Keratinocyte (primary cell): ENCODE data around the gene GNAT2. TPM values are rescaled to one million over a fixed set of nuclear protein-coding genes. Genes with fewer than 3 reads are reported as not detected.

Source experiments
- DNase-seq: peaks from one replicate; pipeline ENCODE4 v3.0.0-alpha.2; 2011; ENCODE audit warnings: low read depth, missing footprints, low spot score
- FAIRE-seq: peaks from 2 replicates; lab custom pipeline; 2011; peaks lifted over from hg19 to GRCh38; lab: Jason Lieb, UNC
- H2AFZ ChIP-seq: 2 replicates; pipeline ENCODE4 v1.6.0; 2012; ENCODE audit warnings: low read length, control low read depth, inconsistent platforms; ENCODE audit not compliant: control insufficient read depth
- H3K27ac ChIP-seq: 2 replicates; pipeline ENCODE4 v1.5.1; 2011; ENCODE audit warnings: low read length; ENCODE audit not compliant: control insufficient read depth, insufficient read depth
- H3K27me3 ChIP-seq: 3 replicates; pipeline ENCODE4 v1.6.0; 2011; ENCODE audit warnings: low read length; ENCODE audit not compliant: control insufficient read depth, insufficient read depth; ENCODE audit errors: extremely low read depth
- H3K36me3 ChIP-seq, 2 experiments: 2 replicates in 1 of 2; 3 replicates in 1 of 2; pipeline ENCODE4 v1.5.1; 2011; ENCODE audit warnings: low read length in 2 of 2, mild to moderate bottlenecking in 1 of 2; ENCODE audit not compliant: control insufficient read depth in 2 of 2, insufficient read depth in 2 of 2; ENCODE audit errors: extremely low read depth in 1 of 2
- H3K4me1 ChIP-seq: 3 replicates; pipeline ENCODE4 v1.5.1; 2011; ENCODE audit warnings: low read length; ENCODE audit not compliant: control insufficient read depth, insufficient read depth; ENCODE audit errors: extremely low read depth
- H3K4me2 ChIP-seq: 3 replicates; pipeline ENCODE4 v1.6.0; 2011; ENCODE audit warnings: low read depth, low read length; ENCODE audit not compliant: control insufficient read depth, insufficient read depth; ENCODE audit errors: extremely low read depth
- H3K4me3 ChIP-seq, 3 experiments: fragments of 200-600 bp in 1 of 3; sonication (generic) in 1 of 3; 2 replicates in 2 of 3; 3 replicates in 1 of 3; pipeline ENCODE4 v1.5.1; 2011 to 2016; ENCODE audit warnings: low read length in 3 of 3, mild to moderate bottlenecking in 3 of 3, control low read depth in 2 of 3, inconsistent platforms in 1 of 3, low read depth in 1 of 3, mixed read lengths in 1 of 3, mixed run types in 1 of 3, moderate library complexity in 1 of 3; ENCODE audit not compliant: control insufficient read depth in 2 of 3, insufficient read depth in 2 of 3; ENCODE audit errors: extremely low read depth in 1 of 3
- H3K79me2 ChIP-seq: 2 replicates; pipeline ENCODE4 v1.6.0; 2012; ENCODE audit warnings: low read length; ENCODE audit not compliant: control insufficient read depth, insufficient read depth
- H3K9ac ChIP-seq: 3 replicates; pipeline ENCODE4 v1.6.0; 2011; ENCODE audit warnings: low read length; ENCODE audit not compliant: control insufficient read depth, insufficient read depth; ENCODE audit errors: extremely low read depth
- H3K9me1 ChIP-seq: 3 replicates; pipeline ENCODE4 v1.6.0; 2011; ENCODE audit warnings: low read length; ENCODE audit not compliant: control insufficient read depth, insufficient read depth; ENCODE audit errors: extremely low read depth
- H3K9me3 ChIP-seq: 2 replicates; pipeline ENCODE4 v1.5.1; 2012; ENCODE audit warnings: low read depth, low read length; ENCODE audit not compliant: control insufficient read depth
- H4K20me1 ChIP-seq: 3 replicates; pipeline ENCODE4 v1.6.0; 2011; ENCODE audit warnings: low read length; ENCODE audit not compliant: control insufficient read depth, insufficient read depth; ENCODE audit errors: extremely low read depth
- EZH2 ChIP-seq: IDR thresholded peaks from one replicate; pipeline ENCODE4 v1.6.1; 2012; ENCODE audit warnings: inconsistent platforms, mild to moderate bottlenecking, low read length, moderate library complexity
- dilution Hi-C: fragments of 300-500 bp; cut with MboI; formaldehyde crosslinking; loops from one replicate; pipeline ENCODE4 v1.7.0; 2020; ENCODE audit warnings: low sequenced_read_pairs; ENCODE audit not compliant: extremely low pct_ligation_motif_present
- polyA plus RNA-seq, 5 experiments: library from polyadenylated mRNA; depleted of rRNA in 3 of 5; stranded (reverse) in 3 of 5; stranded (forward) in 1 of 5; unstranded in 1 of 5; fragments of >200 nt; gene quantifications; 1 replicate in 1 of 5; 2 replicates in 3 of 5; 3 replicates in 1 of 5; pipeline versions ENCODE4 v1.2.1 to v1.2.3, GENCODE V29; 2011 to 2012; ENCODE audit warnings: missing spikeins in 2 of 5, low read depth in 1 of 5, low replicate concordance in 1 of 5
- TF ChIP-seq, protein P1 (sequence below), 3 experiments: IDR thresholded peaks in 1 of 3; conservative IDR thresholded peaks in 1 of 3; optimal IDR thresholded peaks in 1 of 3; 2 replicates in 2 of 3; 3 replicates in 1 of 3; pipeline versions ENCODE3 to v1.5.1; 2011; ENCODE audit warnings: low read length in 3 of 3, mild to moderate bottlenecking in 3 of 3, moderate library complexity in 2 of 3, control low read depth in 1 of 3, inconsistent platforms in 1 of 3; ENCODE audit not compliant: insufficient read depth in 2 of 3; ENCODE audit errors: extremely low read depth in 1 of 3

GNAT2 gene
- polyA plus RNA-seq, 1 donor (not counting 4 experiments of a cell fraction or from before 2014, with no cell fraction given): 0.17 TPM

DNA sequence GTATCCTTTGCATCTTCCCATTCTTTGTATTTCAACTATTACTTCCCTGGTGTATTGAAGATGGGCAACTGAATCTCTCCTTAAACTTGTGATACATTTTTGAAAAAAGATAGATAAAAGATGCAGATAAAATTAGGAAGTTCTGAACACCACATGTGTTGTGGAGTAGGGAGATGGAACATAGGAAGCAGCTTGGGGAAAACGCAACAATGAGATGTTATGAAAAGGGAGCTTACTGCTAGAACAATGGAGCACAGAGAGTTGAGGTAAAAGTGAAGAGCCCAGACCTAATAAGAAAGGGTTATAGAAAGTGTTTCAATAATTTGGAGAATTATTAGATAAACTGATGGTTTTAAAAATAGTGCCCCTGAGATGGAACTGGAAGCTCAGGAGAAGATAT is 50.1 kb downstream of the GNAT2 start:
- Histone ChIP-seq H2AFZ (no peak overlapping the region), H3K36me3 (peaks cover 0 to 3% of the 10 kb centered on the region in 2 experiments), H4K20me1 (peaks cover 15% of the 10 kb centered on the region), H3K4me1 (peaks cover 20% of the 10 kb centered on the region), H3K9me3 (no peaks in the 10 kb centered on the region), H3K9ac (no peak overlapping the region), H3K9me1 (peaks cover 2% of the 10 kb centered on the region), H3K27ac (no peak overlapping the region), H3K4me3 (no peak overlapping the region), H3K4me2 (peak overlapping the region; percentile 7), H3K27me3 (no peaks in the 10 kb centered on the region), H3K79me2 (peaks cover 95% of the 10 kb centered on the region)
- no peak for DNase-seq
- TF ChIP-seq EZH2: no peak
- TF ChIP-seq, protein P1, sequence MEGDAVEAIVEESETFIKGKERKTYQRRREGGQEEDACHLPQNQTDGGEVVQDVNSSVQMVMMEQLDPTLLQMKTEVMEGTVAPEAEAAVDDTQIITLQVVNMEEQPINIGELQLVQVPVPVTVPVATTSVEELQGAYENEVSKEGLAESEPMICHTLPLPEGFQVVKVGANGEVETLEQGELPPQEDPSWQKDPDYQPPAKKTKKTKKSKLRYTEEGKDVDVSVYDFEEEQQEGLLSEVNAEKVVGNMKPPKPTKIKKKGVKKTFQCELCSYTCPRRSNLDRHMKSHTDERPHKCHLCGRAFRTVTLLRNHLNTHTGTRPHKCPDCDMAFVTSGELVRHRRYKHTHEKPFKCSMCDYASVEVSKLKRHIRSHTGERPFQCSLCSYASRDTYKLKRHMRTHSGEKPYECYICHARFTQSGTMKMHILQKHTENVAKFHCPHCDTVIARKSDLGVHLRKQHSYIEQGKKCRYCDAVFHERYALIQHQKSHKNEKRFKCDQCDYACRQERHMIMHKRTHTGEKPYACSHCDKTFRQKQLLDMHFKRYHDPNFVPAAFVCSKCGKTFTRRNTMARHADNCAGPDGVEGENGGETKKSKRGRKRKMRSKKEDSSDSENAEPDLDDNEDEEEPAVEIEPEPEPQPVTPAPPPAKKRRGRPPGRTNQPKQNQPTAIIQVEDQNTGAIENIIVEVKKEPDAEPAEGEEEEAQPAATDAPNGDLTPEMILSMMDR (optimal IDR thresholded peaks at IDR 0.05 in 1 of 3, IDR thresholded peaks at IDR 0.05 in 1 of 3, conservative IDR thresholded peaks at IDR 0.05 in 1 of 3; ENCODE audit: extremely low read depth in 1 of 3, insufficient read depth in 2 of 3, low read length in 3 of 3): no peak
- dilution Hi-C loops: no loop called here
- no peak for FAIRE-seq

- Histone ChIP-seq H2AFZ (no peak overlapping the region), H3K36me3 (no peaks in the 10 kb centered on the region), H3K9ac (no peak overlapping the region), H3K4me2 (no peak overlapping the region), H3K4me3 (no peak overlapping the region), H3K4me1 (peaks cover 20% of the 10 kb centered on the region), H3K9me3 (no peaks in the 10 kb centered on the region), H3K27me3 (no peaks in the 10 kb centered on the region), H3K9me1 (peaks cover 2% of the 10 kb centered on the region), H4K20me1 (peaks cover 20% of the 10 kb centered on the region), H3K79me2 (peaks cover 97% of the 10 kb centered on the region), H3K27ac (no peak overlapping the region)
- TF ChIP-seq, protein P1 (optimal IDR thresholded peaks at IDR 0.05 in 1 of 3, IDR thresholded peaks at IDR 0.05 in 1 of 3, conservative IDR thresholded peaks at IDR 0.05 in 1 of 3; ENCODE audit: extremely low read depth in 1 of 3, insufficient read depth in 2 of 3, low read length in 3 of 3): no peak
- TF ChIP-seq EZH2: no peak
- FAIRE-seq (no peak), DNase-seq (no peak)
- dilution Hi-C loops: no loop called here
Measured at GRCh38 chr1:109567877-109568672, 51.3 kb downstream of the GNAT2 start.
